GM18505 (cell line): ENCODE data around the gene NFKBIB.

Experiments used
- ATAC-seq: cut with Tn5 transposase; IDR thresholded peaks from one replicate; pipeline ENCODE4 v1.9.1; 2021; ENCODE audit not compliant: unreplicated experiment
- POLR2A ChIP-seq: IDR thresholded peaks from 4 replicates; pipeline ENCODE4 v1.6.1; 2011; ENCODE audit warnings: borderline replicate concordance; ENCODE audit not compliant: insufficient read depth, insufficient read length; ENCODE audit errors: extremely low read depth

The NFKBIB gene

GRCh38 chr19:38907670-38908069 lies 7.9 kb downstream of the NFKBIB start:
- no peak for ATAC-seq
- no peak for TF ChIP-seq POLR2A

- ATAC-seq = no peak
- TF ChIP-seq POLR2A = no peak
Observed at GRCh38 chr19:38908911-38909310, 9.1 kb downstream of the NFKBIB start.

- TF ChIP-seq POLR2A = no peak
- ATAC-seq = no peak
Observed at GRCh38 chr19:38910488-38910887, 10.7 kb downstream of the NFKBIB start.

GRCh38 chr19:38911388-38912001 lies 11.7 kb downstream of the NFKBIB start:
- no peak for TF ChIP-seq POLR2A
- no peak for ATAC-seq

GRCh38 chr19:38912600-38913514 lies 13.1 kb downstream of the NFKBIB start:
- no peak for TF ChIP-seq POLR2A
- ATAC-seq = no peak

- TF ChIP-seq POLR2A = no peak
- no peak for ATAC-seq
Observed at GRCh38 chr19:38913958-38914357, 14.2 kb downstream of the NFKBIB start.

GRCh38 chr19:38915329-38916321 lies 15.9 kb downstream of the NFKBIB start:
- no peak for ATAC-seq
- TF ChIP-seq POLR2A = no peak

GRCh38 chr19:38917516-38917915 lies 17.7 kb downstream of the NFKBIB start:
- ATAC-seq = no peak
- no peak for TF ChIP-seq POLR2A

- no peak for TF ChIP-seq POLR2A
- no peak for ATAC-seq
Observed at GRCh38 chr19:38917921-38918491, 18.2 kb downstream of the NFKBIB start.

GRCh38 chr19:38918526-38918925 lies 18.8 kb downstream of the NFKBIB start:
- no peak for ATAC-seq
- TF ChIP-seq POLR2A = no peak

- no peak for TF ChIP-seq POLR2A
- no peak for ATAC-seq
Observed at GRCh38 chr19:38919837-38920601, 20.2 kb downstream of the NFKBIB start.
